BJ (cell line): ENCODE measurements around the gene NFE2L3. TPM values are rescaled to one million over a fixed set of nuclear protein-coding genes. Genes with fewer than 3 reads are reported as not detected.

Experiments
- CTCF ChIA-PET: fragments of 350-600 bp; formaldehyde crosslinking; extraction: SDS; loops from one replicate; lab custom pipeline; 2021; ENCODE audit warnings: antibody characterized with exemption, inconsistent platforms; lab: Yijun Ruan, JAX
- POLR2A ChIA-PET: fragments of 300-600 bp; sonication (Branson Sonifier 250); formaldehyde crosslinking; extraction: SDS; loops from one replicate; lab custom pipeline; 2021; ENCODE audit warnings: antibody characterized with exemption; lab: Charles Lee
- DNase-seq: peaks from one replicate; pipeline ENCODE4 v3.0.0-alpha.2; 2011; ENCODE audit warnings: low read depth
- H3K27me3 ChIP-seq: 2 replicates; pipeline ENCODE4 v1.6.0; 2011; ENCODE audit warnings: low read length; ENCODE audit not compliant: control insufficient read depth, insufficient read depth
- H3K36me3 ChIP-seq: 2 replicates; pipeline ENCODE4 v1.5.1; 2011; ENCODE audit warnings: low read length; ENCODE audit not compliant: control insufficient read depth, insufficient read depth
- H3K4me3 ChIP-seq: 2 replicates; pipeline ENCODE4 v1.5.1; 2011; ENCODE audit warnings: low read depth, mild to moderate bottlenecking, control low read depth, low read length
- polyA plus RNA-seq: library from polyadenylated mRNA; depleted of rRNA; stranded (reverse); fragments of >200 nt; gene quantifications from 2 replicates; pipeline ENCODE4 v1.2.3, GENCODE V29; 2011
- TF ChIP-seq, protein P1 (sequence below): IDR thresholded peaks from 2 replicates; pipeline ENCODE4 v1.5.1; 2011; ENCODE audit warnings: low read depth, mild to moderate bottlenecking, control low read depth, inconsistent platforms, low read length, moderate library complexity; ENCODE audit not compliant: insufficient read depth

The NFE2L3 gene
- polyA plus RNA-seq, 1 experiment, result 2.6 TPM

DNA sequence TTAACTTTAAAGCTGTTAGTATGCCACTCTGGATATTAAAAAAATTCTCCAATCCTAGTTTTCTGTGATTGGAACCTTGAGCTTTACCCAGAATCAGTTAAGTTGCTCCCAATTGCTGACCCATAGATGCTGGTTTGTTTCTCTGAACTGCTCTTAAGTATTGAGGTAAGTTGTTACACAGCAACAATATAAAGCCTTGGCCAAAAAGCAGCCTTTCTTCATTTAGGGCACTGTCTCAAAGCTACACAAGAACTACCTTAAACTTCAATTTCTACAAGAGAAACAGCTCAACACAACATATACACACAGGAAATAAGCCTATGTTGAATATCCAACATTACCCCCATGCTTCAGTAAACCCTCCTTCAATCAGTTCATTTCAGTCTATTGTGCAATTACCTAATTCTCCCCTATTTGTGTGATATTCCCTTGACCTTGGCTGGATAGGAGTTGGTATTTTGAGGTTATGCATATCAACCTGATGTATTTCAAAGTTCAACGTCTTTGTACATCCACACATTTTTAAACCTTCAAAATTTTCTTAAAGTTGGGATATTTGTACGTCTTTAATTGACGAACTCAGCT is 37.1 kb downstream of the NFE2L3 start:
- no peaks in the 10 kb centered on the region for H3K27me3 ChIP-seq
- ChIA-PET CTCF (interaction anchor here (1.0 to 3.6 kb wide), 3 partner anchors 9 to 98 kb away, joined by 3 to 28 read pairs (median 10); no protein-coding TSS in a partner anchor), POLR2A (interaction anchor here (0.6 kb wide), 1 partner anchor 8 kb away, joined by 3 read pairs; no protein-coding TSS in a partner anchor)
- peaks cover 9% of the 10 kb centered on the region for H3K36me3 ChIP-seq
- no peak overlapping the region for H3K4me3 ChIP-seq
- TF ChIP-seq, protein P1, sequence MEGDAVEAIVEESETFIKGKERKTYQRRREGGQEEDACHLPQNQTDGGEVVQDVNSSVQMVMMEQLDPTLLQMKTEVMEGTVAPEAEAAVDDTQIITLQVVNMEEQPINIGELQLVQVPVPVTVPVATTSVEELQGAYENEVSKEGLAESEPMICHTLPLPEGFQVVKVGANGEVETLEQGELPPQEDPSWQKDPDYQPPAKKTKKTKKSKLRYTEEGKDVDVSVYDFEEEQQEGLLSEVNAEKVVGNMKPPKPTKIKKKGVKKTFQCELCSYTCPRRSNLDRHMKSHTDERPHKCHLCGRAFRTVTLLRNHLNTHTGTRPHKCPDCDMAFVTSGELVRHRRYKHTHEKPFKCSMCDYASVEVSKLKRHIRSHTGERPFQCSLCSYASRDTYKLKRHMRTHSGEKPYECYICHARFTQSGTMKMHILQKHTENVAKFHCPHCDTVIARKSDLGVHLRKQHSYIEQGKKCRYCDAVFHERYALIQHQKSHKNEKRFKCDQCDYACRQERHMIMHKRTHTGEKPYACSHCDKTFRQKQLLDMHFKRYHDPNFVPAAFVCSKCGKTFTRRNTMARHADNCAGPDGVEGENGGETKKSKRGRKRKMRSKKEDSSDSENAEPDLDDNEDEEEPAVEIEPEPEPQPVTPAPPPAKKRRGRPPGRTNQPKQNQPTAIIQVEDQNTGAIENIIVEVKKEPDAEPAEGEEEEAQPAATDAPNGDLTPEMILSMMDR, result no peak
- no peak for DNase-seq

DNA sequence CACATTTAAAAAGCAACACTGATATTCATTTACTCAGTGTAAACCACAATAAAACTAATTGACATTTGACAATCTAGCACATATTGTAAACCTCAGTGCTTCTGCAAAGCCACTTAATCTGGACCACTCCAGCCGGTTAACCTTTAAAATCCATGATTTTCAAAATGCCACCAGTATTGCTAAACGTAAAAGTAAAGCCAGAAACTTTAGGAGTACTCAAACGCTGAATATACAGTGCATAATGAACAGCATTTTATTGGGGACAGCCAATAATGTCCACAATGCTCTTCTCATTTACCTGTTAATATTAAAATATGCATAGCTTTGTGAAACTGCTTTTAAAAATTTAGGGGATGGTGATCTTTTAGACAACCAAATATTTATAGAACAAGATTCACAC is 37.7 kb downstream of the NFE2L3 start:
- Histone ChIP-seq H3K4me3 (no peak overlapping the region), H3K36me3 (peaks cover 13% of the 10 kb centered on the region), H3K27me3 (no peaks in the 10 kb centered on the region)
- ChIA-PET POLR2A (no interaction called here), CTCF (interaction anchor here (2.3 to 3.6 kb wide), 2 partner anchors 8 to 99 kb away, joined by 10 to 28 read pairs; no protein-coding TSS in a partner anchor)
- no peak for DNase-seq
- TF ChIP-seq, protein P1, result no peak

DNA sequence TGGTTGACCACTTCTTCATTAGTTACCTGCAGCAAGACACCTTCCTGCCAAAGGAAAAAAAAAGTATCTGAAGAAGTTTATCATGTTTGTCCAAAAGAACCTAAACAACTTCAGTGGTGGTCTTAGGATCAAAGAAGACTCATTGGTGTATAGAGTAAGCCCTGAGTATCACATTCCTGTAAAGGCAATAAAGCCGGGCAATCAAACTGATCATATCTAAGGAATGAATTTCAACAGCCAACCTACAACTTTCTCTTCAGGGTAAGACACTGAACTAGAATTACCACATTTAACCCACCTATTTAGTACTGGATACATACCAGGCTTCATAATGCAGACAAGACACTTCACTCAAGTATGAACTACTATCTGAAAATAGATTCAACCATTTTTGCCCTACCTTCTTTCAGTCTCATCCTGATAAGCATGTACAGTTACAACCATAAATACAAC is 38.4 kb downstream of the NFE2L3 start:
- no peak for DNase-seq
- peaks cover 16% of the 10 kb centered on the region for H3K36me3 ChIP-seq
- ChIA-PET POLR2A (no interaction called here), CTCF (no interaction called here)
- TF ChIP-seq, protein P1, result no peak
- H3K27me3 ChIP-seq, result no peaks in the 10 kb centered on the region
- no peak overlapping the region for H3K4me3 ChIP-seq

DNA sequence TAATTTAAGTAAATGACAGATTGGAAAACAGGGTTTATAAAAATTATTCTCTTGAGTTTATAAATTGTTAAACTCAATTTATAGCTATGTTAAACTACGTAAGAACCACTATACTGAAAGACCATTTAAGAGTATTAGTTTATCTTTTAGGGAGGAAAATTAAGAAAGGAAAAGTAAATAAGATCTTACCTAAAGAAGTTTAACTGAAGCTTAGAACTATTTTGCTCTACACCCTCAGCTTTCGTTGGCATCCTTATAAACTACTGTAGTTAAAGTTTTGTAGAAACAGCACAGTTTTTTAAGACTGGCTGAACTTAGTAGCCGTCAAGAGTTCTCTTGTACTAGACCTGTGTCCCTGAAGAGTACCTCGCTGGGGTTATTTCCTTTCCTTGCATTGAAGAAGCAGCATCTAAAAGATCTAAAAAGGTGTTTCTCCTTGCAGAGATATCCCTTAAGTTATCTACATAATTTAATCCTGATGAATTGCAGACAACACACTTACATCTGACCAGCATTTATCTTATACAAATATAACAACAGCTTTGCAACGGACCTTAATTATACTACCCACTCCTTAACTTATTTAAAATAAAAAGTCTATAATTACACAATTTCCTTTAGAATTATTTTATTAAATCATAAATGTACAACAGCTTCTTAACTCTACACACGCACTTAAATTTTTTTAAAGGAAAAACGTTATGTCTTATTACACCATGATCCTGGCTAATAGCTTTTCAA is 39.4 kb downstream of the NFE2L3 start:
- DNase-seq, result no peak
- CTCF ChIA-PET, result interaction anchor here (1.0 to 1.2 kb wide), 2 partner anchors 37 to 101 kb away, joined by 3 read pairs; no protein-coding TSS in a partner anchor
- POLR2A ChIA-PET, result no interaction called here
- Histone ChIP-seq H3K4me3 (no peak overlapping the region), H3K27me3 (no peaks in the 10 kb centered on the region), H3K36me3 (peaks cover 18% of the 10 kb centered on the region)
- TF ChIP-seq, protein P1, result no peak

DNA sequence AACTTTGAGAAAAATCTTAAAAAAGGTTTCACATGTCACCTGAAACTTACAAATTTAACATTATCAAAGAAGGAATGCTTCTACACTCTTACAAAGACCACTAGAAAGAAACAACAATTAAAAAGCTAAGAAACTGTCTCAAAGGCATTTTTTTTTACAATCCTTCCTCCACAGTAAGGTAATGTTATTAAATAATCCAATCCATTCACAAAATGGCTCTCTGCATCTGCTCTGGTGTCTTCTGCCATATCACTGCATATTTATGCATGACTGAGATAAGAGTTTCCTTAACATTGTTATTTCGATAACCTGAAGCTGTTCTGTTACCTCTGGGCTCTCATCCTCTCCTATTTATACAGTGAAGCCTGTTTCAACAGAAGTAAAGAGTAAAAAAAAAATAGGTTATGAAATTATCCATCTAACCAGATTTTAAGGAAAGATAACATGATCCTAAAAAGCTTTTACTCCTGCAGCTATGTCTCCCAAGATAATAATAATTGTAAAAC is 40.0 kb downstream of the NFE2L3 start:
- TF ChIP-seq, protein P1, result no peak
- H3K36me3 ChIP-seq, result peaks cover 18% of the 10 kb centered on the region
- ChIA-PET CTCF (interaction anchor here (0.7 to 1.2 kb wide), 3 partner anchors 28 to 101 kb away, joined by 3 read pairs; no protein-coding TSS in a partner anchor), POLR2A (interaction anchor here (0.6 kb wide), 1 partner anchor 1548 kb away, joined by 4 read pairs; no protein-coding TSS in a partner anchor)
- no peaks in the 10 kb centered on the region for H3K27me3 ChIP-seq
- no peak overlapping the region for H3K4me3 ChIP-seq
- no peak for DNase-seq
